Activated CD4-positive, alpha-beta T cell treated with anti-CD3 and anti-CD28 coated beads, Interleukin-2, Interleukin-4, amounts not matched to agents 100 ng/mL and 50 ng/mL, durations not matched to agents 16 hours and 8 hours (primary cell): ENCODE measurements around the gene PXMP2.
"Not testable (repeated sequence)": the region's sequence is repeated elsewhere in the genome, so short reads cannot be mapped to it uniquely, and the experiment has no call there.

ENCODE experiments used
- DNase-seq: peaks from one replicate; pipeline ENCODE4 v3.0.0-alpha.2; 2020; ENCODE audit warnings: low spot score

PXMP2 gene

GRCh38 chr12:132753670-132754069 is 66.3 kb downstream of the PXMP2 start:
- not testable (repeated sequence) for DNase-seq

- no peak for DNase-seq
Observed at GRCh38 chr12:132754160-132754932, 67.0 kb downstream of the PXMP2 start.
